PC-9 (cell line): ENCODE measurements around the gene IFNA13. TPM values are rescaled to one million over a fixed set of nuclear protein-coding genes. Genes with fewer than 3 reads are reported as not detected.

Experiments used
- BruUV-seq: library from RNA; stranded (reverse); fragments of 400-500 nt; replicated peaks from 2 replicates; lab custom pipeline; 2021; lab: Mats Ljungman, UMichigan
- CTCF ChIA-PET: fragments of 300-600 bp; sonication (Branson Sonifier 250); formaldehyde crosslinking; loops from one replicate; lab custom pipeline; 2022; ENCODE audit warnings: antibody characterized with exemption; lab: Charles Lee
- POLR2A ChIA-PET: fragments of 300-600 bp; sonication (Branson Sonifier 250); formaldehyde crosslinking; loops from one replicate; lab custom pipeline; 2022; ENCODE audit warnings: antibody characterized with exemption; ENCODE audit not compliant: unreplicated experiment; lab: Charles Lee
- DNase-seq, 2 experiments: peaks; one replicate each; pipeline versions ENCODE4 v3.0.0 to v3.0.0-alpha.2; 2015 to 2022; ENCODE audit warnings: mixed read lengths in 1 of 2
- H2AFZ ChIP-seq: fragments of 200-600 bp; sonication (generic); 2 replicates; pipeline ENCODE4 v1.8.1; 2017; ENCODE audit warnings: antibody characterized with exemption
- H3F3A ChIP-seq: fragments of 200-600 bp; sonication (generic); 2 replicates; pipeline ENCODE4 v1.8.1; 2017; ENCODE audit warnings: antibody characterized with exemption, mild to moderate bottlenecking, low read depth; ENCODE audit not compliant: insufficient read depth
- H3K27ac ChIP-seq: fragments of 200-600 bp; sonication (generic); 2 replicates; pipeline ENCODE4 v1.6.1; 2016; ENCODE audit warnings: mixed run types
- H3K27me3 ChIP-seq: fragments of 200-600 bp; sonication (generic); 2 replicates; pipeline ENCODE4 v1.6.1; 2016; ENCODE audit warnings: low read depth, mixed run types; ENCODE audit not compliant: insufficient read depth
- H3K36me3 ChIP-seq: fragments of 200-600 bp; sonication (generic); 2 replicates; pipeline ENCODE4 v1.6.1; 2016; ENCODE audit warnings: low read depth, mixed run types
- H3K4me1 ChIP-seq: fragments of 200-600 bp; sonication (generic); replicated peaks from 2 replicates; pipeline ENCODE4 v1.6.1; 2016; ENCODE audit warnings: mixed run types; ENCODE audit not compliant: insufficient read depth
- H3K4me2 ChIP-seq: fragments of 200-600 bp; sonication (generic); 2 replicates; pipeline ENCODE4 v1.6.1; 2017; ENCODE audit warnings: mixed run types
- H3K4me3 ChIP-seq: fragments of 200-600 bp; sonication (generic); 2 replicates; pipeline ENCODE4 v1.6.1; 2016; ENCODE audit warnings: mixed run types
- H3K79me2 ChIP-seq: fragments of 200-600 bp; sonication (generic); 2 replicates; pipeline ENCODE4 v1.6.1; 2017; ENCODE audit warnings: low read depth, mixed run types
- H3K9me2 ChIP-seq: fragments of 200-600 bp; sonication (generic); 2 replicates; pipeline ENCODE4 v1.8.1; 2017; ENCODE audit warnings: mild to moderate bottlenecking; ENCODE audit not compliant: insufficient read depth
- H3K9me3 ChIP-seq: fragments of 200-600 bp; sonication (generic); 2 replicates; pipeline ENCODE4 v1.8.1; 2016; ENCODE audit warnings: low read depth; ENCODE audit not compliant: insufficient read depth
- H4K20me1 ChIP-seq: fragments of 200-600 bp; sonication (generic); 2 replicates; pipeline ENCODE4 v1.8.1; 2017; ENCODE audit not compliant: insufficient read depth
- EZH2 ChIP-seq: fragments of 200-600 bp; sonication (generic); IDR thresholded peaks from 2 replicates; pipeline ENCODE4 v1.8.0; 2017; ENCODE audit warnings: antibody characterized with exemption, low read depth
- intact Hi-C: fragments of 100-400 bp; cut with micrococcal nuclease; formaldehyde crosslinking; loops from one replicate; pipeline ENCODE4 v1.10.0; 2022; ENCODE audit not compliant: unreplicated experiment
- total RNA-seq: library from RNA; stranded (reverse); gene quantifications from 2 replicates; pipeline ENCODE4 v1.2.3, GENCODE V29; 2021
- TF ChIP-seq, protein P1 (sequence below): fragments of 200-600 bp; sonication (generic); conservative IDR thresholded peaks from 2 replicates; pipeline ENCODE4 v1.6.1; 2017; ENCODE audit warnings: mixed run types, antibody characterized with exemption, mild to moderate bottlenecking, moderate library complexity

Gene IFNA13
- total RNA-seq, 1 experiment from 2014 or later: not detected

DNA sequence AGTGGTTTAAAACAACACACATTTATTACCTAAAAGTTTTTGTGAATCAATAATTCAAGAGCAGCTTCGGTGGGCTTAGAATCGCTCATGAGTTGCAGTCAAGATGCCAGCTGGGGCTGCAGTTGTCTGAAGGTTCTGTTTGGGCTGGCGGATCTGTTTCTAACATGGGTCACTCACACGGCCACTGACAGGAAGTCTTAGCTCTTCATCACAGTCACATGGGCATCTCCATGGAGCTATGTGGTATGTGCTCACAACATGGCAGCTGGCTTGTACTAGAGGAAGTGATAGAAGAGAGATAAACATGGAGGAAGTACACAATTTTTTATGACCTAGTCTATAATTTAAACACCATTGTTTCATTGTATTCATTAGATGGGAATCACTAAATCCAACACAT is 43.8 kb downstream of the IFNA13 start:
- TF ChIP-seq, protein P1, sequence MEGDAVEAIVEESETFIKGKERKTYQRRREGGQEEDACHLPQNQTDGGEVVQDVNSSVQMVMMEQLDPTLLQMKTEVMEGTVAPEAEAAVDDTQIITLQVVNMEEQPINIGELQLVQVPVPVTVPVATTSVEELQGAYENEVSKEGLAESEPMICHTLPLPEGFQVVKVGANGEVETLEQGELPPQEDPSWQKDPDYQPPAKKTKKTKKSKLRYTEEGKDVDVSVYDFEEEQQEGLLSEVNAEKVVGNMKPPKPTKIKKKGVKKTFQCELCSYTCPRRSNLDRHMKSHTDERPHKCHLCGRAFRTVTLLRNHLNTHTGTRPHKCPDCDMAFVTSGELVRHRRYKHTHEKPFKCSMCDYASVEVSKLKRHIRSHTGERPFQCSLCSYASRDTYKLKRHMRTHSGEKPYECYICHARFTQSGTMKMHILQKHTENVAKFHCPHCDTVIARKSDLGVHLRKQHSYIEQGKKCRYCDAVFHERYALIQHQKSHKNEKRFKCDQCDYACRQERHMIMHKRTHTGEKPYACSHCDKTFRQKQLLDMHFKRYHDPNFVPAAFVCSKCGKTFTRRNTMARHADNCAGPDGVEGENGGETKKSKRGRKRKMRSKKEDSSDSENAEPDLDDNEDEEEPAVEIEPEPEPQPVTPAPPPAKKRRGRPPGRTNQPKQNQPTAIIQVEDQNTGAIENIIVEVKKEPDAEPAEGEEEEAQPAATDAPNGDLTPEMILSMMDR: no peak
- no peak for TF ChIP-seq EZH2
- no peaks in the 10 kb centered on the region for H3K9me2 ChIP-seq
- POLR2A ChIA-PET: interaction anchor here (0.7 kb wide), 1 partner anchor 150 kb away, joined by 3 read pairs; no protein-coding TSS in a partner anchor
- CTCF ChIA-PET: no interaction called here
- 0 out of 2 replicates have a peak, but pooled peaks cover 3% of the 10 kb centered on the region for H3K36me3 ChIP-seq
- no peak overlapping the region for H3K4me3 ChIP-seq
- H2AFZ ChIP-seq: no peak overlapping the region
- no peaks in the 10 kb centered on the region for H4K20me1 ChIP-seq
- H3K79me2 ChIP-seq: no peaks in the 10 kb centered on the region; the same call in 1 of the 2 replicates
- no peak for DNase-seq
- H3K4me1 ChIP-seq: no peaks in the 10 kb centered on the region
- no peaks in the 10 kb centered on the region for H3K9me3 ChIP-seq
- BruUV-seq: no TSS peak
- H3K4me2 ChIP-seq: no peak overlapping the region
- no peaks in the 10 kb centered on the region for H3K27me3 ChIP-seq
- intact Hi-C loops: loop anchor here (10.0 kb wide), 2 partner anchors 231 to 921 kb away; no protein-coding TSS in a partner anchor
- no peaks in the 10 kb centered on the region for H3F3A ChIP-seq
- H3K27ac ChIP-seq: no peak overlapping the region

DNA sequence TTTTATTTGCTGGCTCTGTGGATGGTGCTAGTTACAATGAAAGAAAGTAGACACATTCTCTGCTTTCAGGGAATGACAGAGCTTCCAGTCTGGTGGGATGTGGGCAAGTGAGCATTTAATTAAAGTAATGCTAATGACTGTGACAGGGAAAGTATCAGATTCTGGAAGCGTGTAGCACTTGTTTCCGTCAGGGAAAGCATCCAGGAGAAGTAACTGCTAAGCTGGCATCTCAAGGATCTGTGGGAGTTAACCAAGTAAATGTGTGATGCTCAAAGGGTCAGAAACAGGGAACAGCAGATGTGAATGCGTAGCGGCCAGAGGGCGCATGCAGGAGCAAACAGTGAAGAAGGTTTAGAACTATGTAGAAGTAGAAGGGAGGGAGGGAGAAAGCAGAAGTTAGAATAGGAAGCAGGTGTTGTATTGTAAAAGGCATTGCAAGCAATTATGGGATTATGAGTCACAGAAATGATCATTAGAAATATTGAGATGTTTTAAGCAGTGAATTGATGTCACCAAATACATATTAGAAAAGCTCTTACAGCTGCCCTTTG is 44.9 kb downstream of the IFNA13 start:
- Histone ChIP-seq H3K27me3 (no peaks in the 10 kb centered on the region), H4K20me1 (no peaks in the 10 kb centered on the region), H3K4me2 (no peak overlapping the region), H3K4me1 (no peaks in the 10 kb centered on the region), H3K9me3 (no peaks in the 10 kb centered on the region), H3K27ac (no peak overlapping the region), H3K9me2 (no peaks in the 10 kb centered on the region), H3K79me2 (no peaks in the 10 kb centered on the region; the same call in 1 of the 2 replicates), H3K4me3 (no peak overlapping the region), H3K36me3 (no peaks in the 10 kb centered on the region), H2AFZ (no peak overlapping the region), H3F3A (no peaks in the 10 kb centered on the region)
- TF ChIP-seq EZH2: no peak
- TF ChIP-seq, protein P1: no peak
- BruUV-seq: no TSS peak
- intact Hi-C loops: loop anchor here (10.0 kb wide), 2 partner anchors 232 to 922 kb away; no protein-coding TSS in a partner anchor
- ChIA-PET POLR2A (no interaction called here), CTCF (no interaction called here)
- no peak for DNase-seq

DNA sequence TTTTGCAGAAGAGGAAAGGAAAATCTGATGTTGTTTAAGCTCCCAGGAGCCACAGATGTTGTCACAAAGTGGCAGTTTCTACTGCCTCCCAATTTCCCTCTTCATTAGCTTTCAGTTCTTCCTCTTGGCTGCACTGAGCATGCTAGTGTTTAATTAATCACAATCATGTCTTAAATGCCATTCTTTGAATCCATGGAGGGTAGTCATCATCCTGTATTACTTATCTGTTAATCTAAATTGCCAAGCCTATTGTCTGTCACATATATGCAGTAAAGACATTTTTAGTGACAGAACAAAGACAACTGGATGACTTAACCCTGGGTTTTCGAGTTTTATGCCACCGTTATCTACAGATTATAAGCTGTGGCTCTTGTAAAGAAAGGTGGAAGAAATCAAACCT is 47.4 kb downstream of the IFNA13 start:
- no peaks in the 10 kb centered on the region for H4K20me1 ChIP-seq
- H2AFZ ChIP-seq: no peak overlapping the region
- TF ChIP-seq, protein P1: no peak
- TF ChIP-seq EZH2: no peak
- no peaks in the 10 kb centered on the region for H3K79me2 ChIP-seq
- no peak overlapping the region for H3K4me2 ChIP-seq
- H3K27me3 ChIP-seq: no peaks in the 10 kb centered on the region
- H3K9me3 ChIP-seq: no peaks in the 10 kb centered on the region
- ChIA-PET CTCF (interaction anchor here (0.8 kb wide), 1 partner anchor 107 kb away, joined by 3 read pairs; no protein-coding TSS in a partner anchor), POLR2A (interaction anchor here (0.6 kb wide), 1 partner anchor 1122 kb away, joined by 3 read pairs; no protein-coding TSS in a partner anchor)
- no peak overlapping the region for H3K27ac ChIP-seq
- H3K9me2 ChIP-seq: no peaks in the 10 kb centered on the region
- no peaks in the 10 kb centered on the region for H3K36me3 ChIP-seq
- intact Hi-C loops: loop anchor here (10.0 kb wide), 2 partner anchors 234 to 924 kb away; no protein-coding TSS in a partner anchor
- H3K4me3 ChIP-seq: no peak overlapping the region
- no peaks in the 10 kb centered on the region for H3F3A ChIP-seq
- DNase-seq: no peak
- no TSS peak for BruUV-seq
- H3K4me1 ChIP-seq: no peaks in the 10 kb centered on the region
